ENCODE measurements around the gene CLTRN.

GRCh38 chrX:15674514-15674840 lies 9.9 kb upstream of the CLTRN start:
- TF ChIP-seq CTCF (conservative IDR thresholded peaks at IDR 0.05) (no peak), ZFX (IDR thresholded peaks at IDR 0.05) (no peak)

All from C4-2B (cell line).